Measurements from ENCODE around the gene PAQR4. TPM values are rescaled to one million over a fixed set of nuclear protein-coding genes. Genes with fewer than 3 reads are reported as not detected.

Gene PAQR4
- total RNA-seq, 1 donor, result 19.4 TPM

DNA sequence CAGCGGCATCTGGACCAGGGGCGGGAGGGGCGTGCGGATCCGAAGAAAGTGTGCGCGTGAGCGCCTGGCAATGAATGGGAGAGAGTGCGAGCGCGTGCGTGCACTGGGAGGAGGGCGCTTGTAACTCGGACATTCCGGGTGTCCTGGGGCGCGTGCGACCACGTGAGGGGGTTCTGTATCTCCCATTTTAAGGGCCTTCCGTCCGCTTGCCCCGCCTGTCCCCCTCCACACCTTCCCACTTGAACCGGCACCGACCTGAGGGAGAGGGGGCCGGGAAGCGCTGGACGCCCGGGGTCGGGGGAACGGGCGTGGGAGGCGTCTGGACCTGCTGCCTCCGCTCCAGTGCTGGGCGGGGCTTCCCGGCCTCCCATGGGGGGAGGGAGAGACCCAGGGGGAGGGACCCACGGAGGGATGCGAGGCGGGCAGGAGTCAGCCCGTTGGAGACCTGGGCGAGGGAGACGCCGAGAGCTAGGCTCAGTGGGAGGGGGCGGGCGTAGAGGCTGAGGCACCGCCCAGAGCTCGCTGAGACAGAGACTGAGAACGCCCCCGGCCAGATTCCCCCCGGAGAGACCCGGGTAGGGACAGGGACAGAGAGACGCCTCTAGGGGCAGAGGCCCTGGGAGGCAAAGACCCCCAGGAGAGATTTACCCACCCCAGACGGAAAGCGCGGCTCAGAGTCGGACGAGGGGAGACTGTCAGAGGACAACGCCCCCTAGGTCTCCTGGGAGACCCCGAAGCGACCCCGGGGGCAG lies 5.2 kb upstream of the PAQR4 start, which contains the start of gene KREMEN2:
TSS of gene KREMEN2 (plus strand) at position 553 of the 752 bp plus-strand sequence. CDS start 246 bp downstream, outside the sequence.
- no peak for DNase-seq (ENCODE audit: low read depth in 2 of 3, low spot score in 2 of 3)

DNA sequence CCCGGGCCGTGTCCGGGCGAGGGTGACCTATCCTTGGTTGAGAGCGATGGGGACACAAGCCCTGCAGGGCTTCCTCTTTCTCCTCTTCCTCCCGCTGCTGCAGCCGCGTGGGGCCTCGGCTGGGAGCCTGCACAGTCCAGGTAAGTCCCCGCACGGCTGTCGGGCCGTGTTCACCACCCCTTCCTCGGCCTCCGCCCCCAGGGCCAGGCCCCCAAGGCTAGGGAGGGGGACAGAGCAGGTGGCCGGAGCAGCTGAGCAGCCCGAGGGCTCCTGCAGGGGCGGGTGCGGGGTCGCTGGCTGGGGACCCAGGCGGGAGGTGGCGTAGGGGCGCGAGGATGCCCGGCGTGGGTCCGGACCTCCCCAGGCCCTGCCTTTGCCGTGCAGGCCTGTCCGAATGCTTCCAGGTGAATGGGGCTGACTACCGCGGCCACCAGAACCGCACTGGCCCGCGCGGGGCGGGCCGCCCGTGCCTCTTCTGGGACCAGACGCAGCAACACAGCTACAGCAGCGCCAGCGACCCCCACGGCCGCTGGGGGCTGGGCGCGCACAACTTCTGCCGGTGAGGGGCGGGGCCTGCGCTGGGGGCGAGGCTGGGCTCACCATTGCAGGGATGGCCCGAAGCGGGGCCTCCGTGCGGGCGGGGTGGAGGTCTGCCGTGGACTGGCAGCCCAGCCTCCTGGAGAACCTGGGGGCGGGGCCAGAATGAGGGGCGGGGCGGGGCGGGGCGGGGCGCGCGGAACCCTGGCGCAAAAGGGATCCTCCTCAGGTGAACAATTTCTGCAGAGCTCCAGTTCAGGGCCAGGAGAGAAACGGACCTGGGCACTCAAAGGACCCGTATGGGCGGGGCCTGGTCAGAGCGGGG lies 4.4 kb upstream of the PAQR4 start:
- peak in 2 of 3 donors; percentile 47 to 59 for DNase-seq (ENCODE audit: low read depth in 2 of 3, low spot score in 2 of 3)

GRCh38 chr16:2966043-2966807 lies 2.9 kb upstream of the PAQR4 start:
- no peak for DNase-seq (ENCODE audit: low read depth in 2 of 3, low spot score in 2 of 3)

DNA sequence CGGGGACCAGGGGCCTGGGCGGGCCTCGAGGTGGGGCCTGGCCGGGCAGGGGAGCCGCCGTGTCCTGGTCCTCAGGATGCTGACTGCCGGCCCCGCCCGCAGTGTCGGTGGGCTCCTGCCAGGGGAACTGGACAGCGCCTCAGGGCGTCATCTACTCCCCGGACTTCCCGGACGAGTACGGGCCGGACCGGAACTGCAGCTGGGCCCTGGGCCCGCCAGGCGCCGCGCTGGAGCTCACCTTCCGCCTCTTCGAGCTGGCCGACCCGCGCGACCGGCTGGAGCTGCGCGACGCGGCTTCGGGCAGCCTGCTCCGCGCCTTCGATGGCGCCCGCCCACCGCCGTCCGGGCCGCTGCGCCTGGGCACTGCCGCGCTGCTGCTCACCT lies 2.3 kb upstream of the PAQR4 start:
- DNase-seq (ENCODE audit: low read depth in 2 of 3, low spot score in 2 of 3), result no peak

- DNase-seq (ENCODE audit: low read depth in 2 of 3, low spot score in 2 of 3), result no peak
Observed at GRCh38 chr16:2967211-2967631, 1.9 kb upstream of the PAQR4 start.

GRCh38 chr16:2967721-2968161 lies 1.4 kb upstream of the PAQR4 start:
- DNase-seq (ENCODE audit: low read depth in 2 of 3, low spot score in 2 of 3), result no peak

GRCh38 chr16:2968368-2968737 lies 795 bp upstream of the PAQR4 start:
- DNase-seq (ENCODE audit: low read depth in 2 of 3, low spot score in 2 of 3), result no peak

DNA sequence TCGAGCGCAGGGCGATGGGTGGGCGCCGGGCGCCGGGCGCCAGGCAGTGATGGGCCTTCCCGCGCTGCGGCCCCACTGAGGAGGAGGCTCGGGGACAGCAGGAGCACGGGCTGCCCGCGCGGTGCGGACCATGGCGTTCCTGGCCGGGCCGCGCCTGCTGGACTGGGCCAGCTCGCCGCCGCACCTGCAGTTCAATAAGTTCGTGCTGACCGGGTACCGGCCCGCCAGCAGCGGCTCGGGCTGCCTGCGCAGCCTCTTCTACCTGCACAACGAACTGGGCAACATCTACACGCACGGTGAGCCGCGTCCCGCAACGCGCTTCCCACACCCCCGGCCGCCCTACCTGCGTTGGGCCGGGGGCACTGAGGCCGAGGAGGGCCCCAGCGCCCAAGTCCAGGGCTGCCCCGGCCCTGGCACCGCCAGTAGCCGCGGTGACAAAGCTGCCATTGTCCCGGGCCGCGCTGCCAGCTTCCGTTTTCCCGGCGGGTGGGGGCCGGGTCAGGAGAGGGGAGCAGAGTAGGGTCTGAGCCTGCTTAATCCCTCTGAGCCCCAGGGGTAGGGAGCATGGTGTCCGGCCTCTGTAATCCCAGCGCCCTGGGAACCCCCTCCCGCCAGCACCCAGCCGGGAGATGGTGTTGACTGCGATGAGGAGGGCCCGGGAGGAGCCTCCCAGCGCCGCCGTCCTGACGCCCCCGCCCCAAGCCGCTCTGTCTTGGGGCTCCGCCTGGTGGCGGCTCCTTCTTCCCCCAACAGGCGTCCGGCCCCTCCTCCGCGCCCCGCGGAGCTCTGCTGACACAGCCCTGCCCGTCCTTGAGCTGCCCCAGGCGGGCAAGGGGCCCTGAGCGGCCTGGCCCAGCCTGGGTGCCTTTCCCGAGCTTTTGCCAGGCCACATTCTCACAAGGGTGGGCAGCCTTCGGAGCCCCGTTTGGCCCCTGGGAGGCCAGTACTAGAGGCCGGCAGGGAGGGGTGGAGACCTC lies 685 bp downstream of the PAQR4 start:
- DNase-seq (ENCODE audit: low read depth in 2 of 3, low spot score in 2 of 3), result peak in 2 of 3 donors; percentile 85

GRCh38 chr16:2970563-2970962 lies 1.4 kb downstream of the PAQR4 start:
- no peak for DNase-seq (ENCODE audit: low read depth in 2 of 3, low spot score in 2 of 3)

- DNase-seq (ENCODE audit: low read depth in 2 of 3, low spot score in 2 of 3), result no peak
Observed at GRCh38 chr16:2971134-2971984, 2.2 kb downstream of the PAQR4 start.

DNA sequence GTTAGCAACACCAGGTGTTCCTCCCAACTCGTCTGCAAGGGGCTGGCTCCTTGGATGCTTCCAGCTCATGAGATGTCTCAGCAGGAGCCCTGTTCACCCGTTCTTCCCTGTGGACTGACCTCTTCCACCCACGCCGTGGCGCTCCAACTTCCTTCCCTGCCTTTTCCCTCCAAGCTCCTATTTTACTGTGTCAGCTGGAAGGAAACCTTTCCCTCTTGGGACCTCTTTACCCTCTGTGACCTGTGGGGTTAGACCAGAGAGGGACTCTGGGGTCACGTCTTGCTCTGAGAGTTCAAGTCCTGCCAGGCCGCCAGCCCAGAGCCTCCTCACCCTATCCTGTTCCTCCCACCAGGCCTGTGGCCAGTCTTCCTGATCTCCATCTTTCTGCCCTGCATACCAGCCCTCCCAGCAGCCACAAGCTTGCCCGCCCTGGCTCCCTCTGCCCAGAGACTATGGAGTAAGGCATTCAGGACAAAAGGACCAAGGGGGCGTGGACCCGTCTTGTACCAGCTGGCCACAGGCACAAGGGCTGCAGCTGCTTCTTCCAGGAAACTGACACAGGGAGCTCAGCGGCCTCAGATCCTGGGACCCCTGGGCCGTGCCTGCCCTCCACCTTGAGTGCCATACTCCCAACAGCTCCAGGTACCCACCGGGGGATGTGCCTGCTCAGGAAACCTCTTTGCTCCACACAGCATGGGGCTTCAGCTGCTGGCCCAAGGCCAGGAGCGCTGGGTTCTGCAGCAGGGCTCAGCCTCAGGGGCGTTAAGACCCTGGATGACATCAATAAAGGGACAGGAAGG lies 3.0 kb downstream of the PAQR4 start:
- no peak for DNase-seq (ENCODE audit: low read depth in 2 of 3, low spot score in 2 of 3)

DNA sequence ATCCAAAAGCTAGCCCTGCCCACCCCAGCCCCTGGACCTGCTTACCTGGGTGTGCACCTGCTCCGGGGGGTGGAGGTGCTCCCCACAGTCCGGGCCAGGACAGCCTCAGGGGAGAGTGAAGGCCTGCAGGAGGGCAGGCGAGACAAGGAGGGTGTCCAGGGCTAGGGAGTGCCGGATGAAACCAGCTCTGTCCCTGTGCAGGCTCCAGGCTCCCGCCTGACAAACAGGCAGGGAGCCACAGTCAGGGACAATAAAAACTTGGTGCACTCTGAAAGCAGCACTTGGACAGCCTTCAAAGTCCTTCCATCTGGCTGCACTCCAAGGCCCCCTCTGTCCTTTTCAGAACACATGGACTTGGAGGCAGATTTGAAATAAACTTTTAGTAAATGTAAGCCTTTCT lies 3.9 kb downstream of the PAQR4 start:
- DNase-seq (ENCODE audit: low read depth in 2 of 3, low spot score in 2 of 3), result no peak

- no peak for DNase-seq (ENCODE audit: low read depth in 2 of 3, low spot score in 2 of 3)
Observed at GRCh38 chr16:2973605-2974318, 4.6 kb downstream of the PAQR4 start.

DNA sequence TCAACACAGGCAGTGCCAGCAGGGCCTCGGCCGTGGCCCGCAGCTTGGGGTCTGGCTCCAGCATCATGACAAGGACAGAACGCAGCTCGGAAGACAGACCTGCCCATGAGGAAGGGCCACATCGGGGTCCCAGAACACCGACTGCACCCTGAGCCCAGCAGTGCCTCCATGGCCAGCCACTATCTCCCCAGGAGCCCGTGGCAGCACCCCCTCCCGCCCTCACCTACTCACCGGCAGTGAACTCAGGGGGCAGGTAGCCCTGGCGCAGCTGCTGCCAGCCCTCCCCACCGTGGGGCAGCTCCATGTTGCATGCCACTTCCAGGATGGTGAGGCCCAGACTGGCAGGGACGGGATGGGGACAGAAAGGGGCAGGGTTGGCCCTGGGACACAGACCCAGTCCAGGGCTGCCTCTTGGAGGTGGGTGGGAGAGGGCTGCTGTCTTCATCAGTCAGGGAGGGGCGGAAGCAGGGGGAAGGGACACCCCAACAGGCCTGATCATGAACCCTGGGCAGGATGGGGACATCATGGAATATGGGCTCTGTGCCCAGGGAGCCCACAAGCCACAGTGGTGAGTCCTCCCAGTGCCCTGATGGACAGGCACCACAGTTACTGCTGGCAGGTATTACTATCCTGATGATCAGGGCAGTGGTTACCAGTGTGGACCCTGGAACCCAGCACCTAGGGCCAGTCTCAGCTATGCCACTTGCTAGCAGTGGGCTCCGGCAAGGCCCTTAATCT lies 5.3 kb downstream of the PAQR4 start:
- DNase-seq (ENCODE audit: low read depth in 2 of 3, low spot score in 2 of 3), result no peak

GRCh38 chr16:2975161-2975795 lies 6.1 kb downstream of the PAQR4 start:
- DNase-seq (ENCODE audit: low read depth in 2 of 3, low spot score in 2 of 3), result no peak

- no peak for DNase-seq (ENCODE audit: low read depth in 2 of 3, low spot score in 2 of 3)
Observed at GRCh38 chr16:2976201-2976600, 7.1 kb downstream of the PAQR4 start.
